K562 (cell line): ENCODE data around the gene PPP1R9B. TPM values are rescaled to one million over a fixed set of nuclear protein-coding genes. Genes with fewer than 3 reads are reported as not detected.

Experiments
- ATAC-seq: fragments of 200-7000 bp; cut with Tn5 transposase; 3 replicates; pipeline ENCODE4 v1.9.1; 2020; ENCODE audit warnings: moderate library complexity
- BruUV-seq: library from RNA; stranded (reverse); fragments of 400-500 nt; replicated peaks from 2 replicates; lab custom pipeline; 2021; lab: Mats Ljungman, UMichigan
- CTCF ChIA-PET: fragments of 300-600 bp; formaldehyde crosslinking; extraction: SDS; loops from one replicate; lab custom pipeline; 2021; ENCODE audit warnings: low intra/inter-chr PET ratio; lab: Yijun Ruan, JAX
- POLR2A ChIA-PET: fragments of 300-600, 350-650 bp; sonication (Branson Sonifier 250); formaldehyde crosslinking; extraction: SDS; loops from one replicate; lab custom pipeline; 2021; ENCODE audit warnings: antibody characterized with exemption, inconsistent platforms; lab: Yijun Ruan, JAX
- DNase-seq, 4 experiments: peaks; one replicate each; pipeline versions ENCODE4 v3.0.0 to v3.0.0-alpha.2; 2011 to 2018; ENCODE audit warnings: low spot score in 3 of 4, mixed read lengths in 3 of 4; ENCODE audit errors: extremely low read depth in 1 of 4
- FAIRE-seq: peaks from 2 replicates; lab custom pipeline; 2011; peaks lifted over from hg19 to GRCh38; lab: Jason Lieb, UNC
- H2AFZ ChIP-seq: 2 replicates; pipeline ENCODE4 v1.6.0; 2011; ENCODE audit warnings: low read depth, low read length, control low read depth, inconsistent platforms
- H3K27ac ChIP-seq: fragments of 200-600 bp; 3 replicates; pipeline ENCODE4 v1.8.0; 2011; ENCODE audit warnings: low read depth, mild to moderate bottlenecking, control low read depth, inconsistent platforms, low read length, moderate library complexity, mixed read lengths; ENCODE audit errors: extremely low read depth
- H3K27me3 ChIP-seq, 2 experiments: fragments of 300-600 bp in 1 of 2; 2 replicates in 1 of 2; 3 replicates in 1 of 2; pipeline versions ENCODE4 v1.6.0 to v1.8.0; 2011; ENCODE audit warnings: inconsistent platforms in 2 of 2, low read length in 2 of 2, mild to moderate bottlenecking in 1 of 2, mixed read lengths in 1 of 2, moderate library complexity in 1 of 2; ENCODE audit not compliant: control insufficient read depth in 2 of 2, insufficient read depth in 2 of 2
- H3K36me3 ChIP-seq: fragments of 300-600 bp; 3 replicates; pipeline ENCODE4 v1.8.0; 2011; ENCODE audit warnings: mild to moderate bottlenecking, low read length, inconsistent platforms; ENCODE audit not compliant: control insufficient read depth, insufficient read depth
- H3K4me1 ChIP-seq, 2 experiments: fragments of 200-600 bp in 1 of 2; replicated peaks in 1 of 2; 2 replicates in 1 of 2; 3 replicates in 1 of 2; pipeline versions ENCODE4 v1.5.1 to v1.8.0; 2011; ENCODE audit warnings: inconsistent platforms in 2 of 2, low read length in 2 of 2, mild to moderate bottlenecking in 1 of 2, mixed read lengths in 1 of 2, moderate library complexity in 1 of 2; ENCODE audit not compliant: control insufficient read depth in 2 of 2, insufficient read depth in 2 of 2
- H3K4me2 ChIP-seq: 2 replicates; pipeline ENCODE4 v1.6.1; 2011; ENCODE audit warnings: low read length, control low read depth, inconsistent platforms, mixed read lengths; ENCODE audit not compliant: insufficient read depth
- H3K4me3 ChIP-seq: fragments of 200-600 bp; sonication (generic), shearing (Covaris generic); 2 replicates; pipeline ENCODE4 v1.5.1; 2016; ENCODE audit warnings: control low read depth, inconsistent platforms
- H3K79me2 ChIP-seq: fragments of 200-600 bp; 3 replicates; pipeline ENCODE4 v1.8.0; 2011; ENCODE audit warnings: low read length, inconsistent platforms; ENCODE audit not compliant: control insufficient read depth, insufficient read depth
- H3K9ac ChIP-seq, 2 experiments: 2 replicates each; pipeline versions ENCODE4 v1.6.0 to v1.6.1; 2011; ENCODE audit warnings: low read depth in 2 of 2, low read length in 2 of 2, control low read depth in 1 of 2, inconsistent platforms in 1 of 2, mild to moderate bottlenecking in 1 of 2, mixed read lengths in 1 of 2; ENCODE audit not compliant: insufficient read depth in 1 of 2
- H3K9me1 ChIP-seq: one replicate; pipeline ENCODE4 v1.6.0; 2011; ENCODE audit warnings: inconsistent platforms, mild to moderate bottlenecking, low read length, moderate library complexity; ENCODE audit not compliant: control insufficient read depth, insufficient read depth
- H3K9me3 ChIP-seq: replicated peaks from 2 replicates; pipeline ENCODE4 v1.5.1; 2011; ENCODE audit warnings: low read depth, low read length, inconsistent platforms; ENCODE audit not compliant: control insufficient read depth, insufficient read depth
- H4K20me1 ChIP-seq: replicated peaks from 2 replicates; pipeline ENCODE4 v1.6.1; 2011; ENCODE audit warnings: low read length, inconsistent platforms, mixed read lengths; ENCODE audit not compliant: control insufficient read depth, insufficient read depth
- BRF2 ChIP-seq: IDR thresholded peaks from 3 replicates; pipeline ENCODE4 v1.6.1; 2011; ENCODE audit warnings: borderline replicate concordance, mild to moderate bottlenecking; ENCODE audit not compliant: insufficient read length, insufficient read depth
- CEBPB ChIP-seq: fragments of 450-650 bp; IDR thresholded peaks from 2 replicates; pipeline ENCODE4 v1.6.1; 2016; ENCODE audit warnings: missing genetic modification characterization, missing compliant biosample characterization
- GTF2A2 ChIP-seq: IDR thresholded peaks from 2 replicates; pipeline ENCODE4 v1.6.1; 2016; ENCODE audit warnings: mild to moderate bottlenecking, missing genetic modification characterization, missing compliant biosample characterization
- RCOR1 ChIP-seq, 2 experiments: IDR thresholded peaks; 2 replicates each; pipeline ENCODE4 v1.6.1; 2012; ENCODE audit warnings: low read depth in 2 of 2, low read length in 2 of 2, borderline replicate concordance in 1 of 2, improper control_type of control experiment in 1 of 2
- TAF7 ChIP-seq: fragments of 450-650 bp; IDR thresholded peaks from 2 replicates; pipeline ENCODE4 v1.6.1; 2016; ENCODE audit warnings: missing genetic modification characterization, missing compliant biosample characterization
- TCF3 ChIP-seq: sonication (generic); formaldehyde crosslinking; IDR thresholded peaks from 2 replicates; pipeline ENCODE4 v1.4.0; 2020; ENCODE audit warnings: mild to moderate bottlenecking, missing genetic modification reagents
- TRIM25 ChIP-seq: fragments of 450-650 bp; IDR thresholded peaks from 2 replicates; pipeline ENCODE4 v1.7.0; 2016; ENCODE audit warnings: borderline replicate concordance
- ZNF184 ChIP-seq: sonication (generic); formaldehyde crosslinking; IDR thresholded peaks from 2 replicates; pipeline ENCODE4 v1.5.0; 2020; ENCODE audit warnings: missing genetic modification reagents
- ZNF23 ChIP-seq: fragments of 250-450 bp; sonication (Bioruptor Pico); IDR thresholded peaks from 2 replicates; pipeline ENCODE4 v1.4.0; 2020; ENCODE audit warnings: mild to moderate bottlenecking
- WGBS: fragments of 100-300 bp; shearing (Covaris generic); methylation state at CpG from one replicate; pipeline ENCODE4 v1.1.6; 2016; ENCODE audit warnings: low coverage, mixed read lengths; ENCODE audit not compliant: insufficient coverage; ENCODE audit errors: missing lambda C conversion rate; 5-methylcytosine and 5-hydroxymethylcytosine counted together
- in situ Hi-C: fragments of 300-500 bp; cut with MboI; formaldehyde crosslinking; loops from 4 replicates; pipeline ENCODE4 v1.15.0; 2018; ENCODE audit warnings: inconsistent platforms, mixed read lengths
- intact Hi-C: fragments of 100-400 bp; cut with micrococcal nuclease; formaldehyde crosslinking; loops from 2 replicates; pipeline ENCODE4 v1.14.2; 2022
- polyA plus RNA-seq, 8 experiments: library from polyadenylated mRNA; depleted of rRNA in 4 of 8; stranded (reverse) in 5 of 8; unstranded in 3 of 8; fragments of >200 nt; fragmentation: Nextera tagmentation in 2 of 8; fragmentation: Illumina TruSeq in 1 of 8; extraction: Ambion mirVana in 2 of 8; extraction: Trizol in 1 of 8; gene quantifications; 2 replicates each; pipeline versions ENCODE4 v1.2.1 to v1.2.3, GENCODE V29; 2011 to 2014; ENCODE audit warnings: inconsistent platforms in 1 of 8, missing spikeins in 1 of 8
- total RNA-seq, 7 experiments: library from RNA; depleted of rRNA in 6 of 7; stranded (reverse); fragments of >200 nt in 6 of 7; fragmentation: Illumina TruSeq in 2 of 7; extraction: Trizol in 2 of 7; gene quantifications; 2 replicates each; pipeline versions ENCODE4 v1.2.1 to v1.2.3, GENCODE V29; 2011 to 2021; ENCODE audit warnings: low replicate concordance in 1 of 7
- TF ChIP-seq, protein P1 (sequence below), 2 experiments: fragments of 450-650 bp; conservative IDR thresholded peaks; 2 replicates each; pipeline ENCODE4 v1.6.1; 2017; ENCODE audit warnings: mild to moderate bottlenecking in 2 of 2, moderate library complexity in 2 of 2
- TF ChIP-seq, protein P2 (sequence below): fragments of 450-650 bp; IDR thresholded peaks from one replicate; pipeline ENCODE4 v1.6.1; 2018; ENCODE audit warnings: mild to moderate bottlenecking, moderate library complexity; ENCODE audit not compliant: partially characterized antibody
- TF ChIP-seq, protein P3 (sequence below): fragments of 200-800 bp; sonication (Bioruptor generic); IDR thresholded peaks from 2 replicates; pipeline ENCODE4 v1.6.1; 2017; ENCODE audit warnings: missing genetic modification characterization, missing compliant biosample characterization
- TF ChIP-seq, protein P4 (sequence below): fragments of 450-650 bp; formaldehyde crosslinking; IDR thresholded peaks from 2 replicates; pipeline ENCODE4 v1.4.0; 2022; ENCODE audit warnings: missing genetic modification characterization

Gene PPP1R9B
- total and polyA plus RNA-seq, 9 of the 15 experiments (the other 6 are each of a cell fraction or from before 2014, with no cell fraction given), result 0.10 to 63.5 (median 24.7) TPM

DNA sequence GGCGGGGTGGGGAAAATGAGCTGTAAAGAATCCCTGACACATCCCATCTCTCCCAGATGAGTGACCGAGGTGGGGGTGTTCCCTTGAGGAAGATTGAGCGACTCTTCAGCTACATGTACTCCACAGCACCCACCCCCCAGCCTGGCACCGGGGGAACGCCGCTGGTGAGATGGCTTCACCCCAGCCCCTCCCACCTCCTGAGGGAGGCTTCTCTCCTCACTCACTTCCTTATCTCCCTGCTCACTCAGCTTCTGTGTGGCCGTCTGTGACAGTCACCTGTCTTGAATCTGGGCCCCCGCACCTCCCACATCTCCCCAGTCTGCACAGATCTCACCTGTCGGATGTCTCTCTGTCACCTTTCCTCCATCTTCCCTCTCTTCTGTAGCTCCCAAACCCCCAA, 41.9 kb downstream of the PPP1R9B start:
- H4K20me1 ChIP-seq, result no peaks in the 10 kb centered on the region; the same call in 1 of the 2 replicates
- 13% methylated on average over 8 of the region's 9 CpGs for WGBS
- DNase-seq (peak in 1 of 4 experiments; percentile 48), ATAC-seq (peak; percentile 69), FAIRE-seq (no peak)
- POLR2A ChIA-PET, result interaction anchor here (0.6 to 1.1 kb wide), 3 partner anchors 18 to 167 kb away, joined by 3 to 6 read pairs (median 3); no protein-coding TSS in a partner anchor
- H3K9me3 ChIP-seq, result no peaks in the 10 kb centered on the region
- no peak overlapping the region for H2AFZ ChIP-seq
- in situ Hi-C loops, result no loop called here
- CTCF ChIA-PET, result no interaction called here
- H3K4me2 ChIP-seq, result no peak overlapping the region
- H3K27me3 ChIP-seq, result peaks cover 0 to 28% of the 10 kb centered on the region in 2 experiments; a peak in 2 of 5 replicates
- intact Hi-C loops, result no loop called here
- no peak overlapping the region for H3K4me3 ChIP-seq
- no peaks in the 10 kb centered on the region for H3K36me3 ChIP-seq
- H3K79me2 ChIP-seq, result no peaks in the 10 kb centered on the region
- H3K4me1 ChIP-seq, result peaks cover 8 to 37% of the 10 kb centered on the region in 2 experiments
- no TSS peak for BruUV-seq
- H3K9ac ChIP-seq, result no peak overlapping the region
- H3K27ac ChIP-seq, result no peak overlapping the region
- H3K9me1 ChIP-seq, result no peaks in the 10 kb centered on the region
- peak in 1 of 2 experiments; percentile 56; a peak in 2 of 4 replicates for TF ChIP-seq RCOR1 (IDR thresholded peaks at IDR 0.05; ENCODE audit: borderline replicate concordance in 1 of 2, low read depth in 2 of 2, low read length in 2 of 2)
- no peak for TF ChIP-seq ZNF23
- TF ChIP-seq, protein P1, sequence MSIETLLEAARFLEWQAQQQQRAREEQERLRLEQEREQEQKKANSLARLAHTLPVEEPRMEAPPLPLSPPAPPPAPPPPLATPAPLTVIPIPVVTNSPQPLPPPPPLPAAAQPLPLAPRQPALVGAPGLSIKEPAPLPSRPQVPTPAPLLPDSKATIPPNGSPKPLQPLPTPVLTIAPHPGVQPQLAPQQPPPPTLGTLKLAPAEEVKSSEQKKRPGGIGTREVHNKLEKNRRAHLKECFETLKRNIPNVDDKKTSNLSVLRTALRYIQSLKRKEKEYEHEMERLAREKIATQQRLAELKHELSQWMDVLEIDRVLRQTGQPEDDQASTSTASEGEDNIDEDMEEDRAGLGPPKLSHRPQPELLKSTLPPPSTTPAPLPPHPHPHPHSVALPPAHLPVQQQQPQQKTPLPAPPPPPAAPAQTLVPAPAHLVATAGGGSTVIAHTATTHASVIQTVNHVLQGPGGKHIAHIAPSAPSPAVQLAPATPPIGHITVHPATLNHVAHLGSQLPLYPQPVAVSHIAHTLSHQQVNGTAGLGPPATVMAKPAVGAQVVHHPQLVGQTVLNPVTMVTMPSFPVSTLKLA (conservative IDR thresholded peaks at IDR 0.05), result no peak
- no peak for TF ChIP-seq GTF2A2 (tag)
- TF ChIP-seq, protein P2, sequence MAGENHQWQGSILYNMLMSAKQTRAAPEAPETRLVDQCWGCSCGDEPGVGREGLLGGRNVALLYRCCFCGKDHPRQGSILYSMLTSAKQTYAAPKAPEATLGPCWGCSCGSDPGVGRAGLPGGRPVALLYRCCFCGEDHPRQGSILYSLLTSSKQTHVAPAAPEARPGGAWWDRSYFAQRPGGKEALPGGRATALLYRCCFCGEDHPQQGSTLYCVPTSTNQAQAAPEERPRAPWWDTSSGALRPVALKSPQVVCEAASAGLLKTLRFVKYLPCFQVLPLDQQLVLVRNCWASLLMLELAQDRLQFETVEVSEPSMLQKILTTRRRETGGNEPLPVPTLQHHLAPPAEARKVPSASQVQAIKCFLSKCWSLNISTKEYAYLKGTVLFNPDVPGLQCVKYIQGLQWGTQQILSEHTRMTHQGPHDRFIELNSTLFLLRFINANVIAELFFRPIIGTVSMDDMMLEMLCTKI, result no peak
- TF ChIP-seq ZNF184 (CRISPR knock-in tag), result no peak
- TF ChIP-seq, protein P3, sequence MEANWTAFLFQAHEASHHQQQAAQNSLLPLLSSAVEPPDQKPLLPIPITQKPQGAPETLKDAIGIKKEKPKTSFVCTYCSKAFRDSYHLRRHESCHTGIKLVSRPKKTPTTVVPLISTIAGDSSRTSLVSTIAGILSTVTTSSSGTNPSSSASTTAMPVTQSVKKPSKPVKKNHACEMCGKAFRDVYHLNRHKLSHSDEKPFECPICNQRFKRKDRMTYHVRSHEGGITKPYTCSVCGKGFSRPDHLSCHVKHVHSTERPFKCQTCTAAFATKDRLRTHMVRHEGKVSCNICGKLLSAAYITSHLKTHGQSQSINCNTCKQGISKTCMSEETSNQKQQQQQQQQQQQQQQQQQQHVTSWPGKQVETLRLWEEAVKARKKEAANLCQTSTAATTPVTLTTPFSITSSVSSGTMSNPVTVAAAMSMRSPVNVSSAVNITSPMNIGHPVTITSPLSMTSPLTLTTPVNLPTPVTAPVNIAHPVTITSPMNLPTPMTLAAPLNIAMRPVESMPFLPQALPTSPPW (CRISPR knock-in tag), result peak; percentile 57
- TF ChIP-seq, protein P4, sequence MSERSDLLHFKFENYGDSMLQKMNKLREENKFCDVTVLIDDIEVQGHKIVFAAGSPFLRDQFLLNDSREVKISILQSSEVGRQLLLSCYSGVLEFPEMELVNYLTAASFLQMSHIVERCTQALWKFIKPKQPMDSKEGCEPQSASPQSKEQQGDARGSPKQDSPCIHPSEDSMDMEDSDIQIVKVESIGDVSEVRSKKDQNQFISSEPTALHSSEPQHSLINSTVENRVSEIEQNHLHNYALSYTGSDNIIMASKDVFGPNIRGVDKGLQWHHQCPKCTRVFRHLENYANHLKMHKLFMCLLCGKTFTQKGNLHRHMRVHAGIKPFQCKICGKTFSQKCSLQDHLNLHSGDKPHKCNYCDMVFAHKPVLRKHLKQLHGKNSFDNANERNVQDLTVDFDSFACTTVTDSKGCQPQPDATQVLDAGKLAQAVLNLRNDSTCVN, result no peak
- TF ChIP-seq BRF2, result no peak
- no peak for TF ChIP-seq TAF7 (tag)
- no peak for TF ChIP-seq CEBPB (tag)
- peak; percentile 42; the same call in 1 of the 2 replicates for TF ChIP-seq TCF3 (CRISPR knock-in tag)
- no peak for TF ChIP-seq TRIM25
